Medulla oblongata (tissue), 1 donor: ENCODE measurements around the gene PCSK2.

Experiments used
- DNase-seq: peaks from one replicate; pipeline ENCODE4 v3.0.0-alpha.2; 2015; ENCODE audit errors: extremely low spot score

PCSK2 gene

DNA sequence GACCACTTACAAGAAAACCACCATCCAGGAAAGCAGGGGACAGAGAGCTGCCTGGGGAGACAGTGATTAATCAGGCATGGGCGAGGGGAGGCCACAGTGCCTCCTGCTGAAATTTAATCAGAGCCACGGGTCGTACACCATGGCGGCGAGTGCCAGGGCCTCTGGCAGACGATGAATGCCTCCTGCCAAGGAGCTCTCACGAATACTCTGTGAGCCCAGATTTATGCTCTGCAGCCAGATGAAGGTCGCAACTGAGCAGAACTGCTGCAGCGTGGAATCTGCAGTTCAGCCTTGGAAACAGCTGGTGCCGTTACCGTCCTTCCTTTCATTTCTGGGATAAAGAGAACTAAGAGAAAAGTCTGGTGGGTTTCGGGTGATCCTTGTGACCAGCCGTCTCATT, 218.7 kb downstream of the PCSK2 start:
- no peak for DNase-seq

- DNase-seq, result no peak
Observed at GRCh38 chr20:17446171-17446570, 219.3 kb downstream of the PCSK2 start.

DNA sequence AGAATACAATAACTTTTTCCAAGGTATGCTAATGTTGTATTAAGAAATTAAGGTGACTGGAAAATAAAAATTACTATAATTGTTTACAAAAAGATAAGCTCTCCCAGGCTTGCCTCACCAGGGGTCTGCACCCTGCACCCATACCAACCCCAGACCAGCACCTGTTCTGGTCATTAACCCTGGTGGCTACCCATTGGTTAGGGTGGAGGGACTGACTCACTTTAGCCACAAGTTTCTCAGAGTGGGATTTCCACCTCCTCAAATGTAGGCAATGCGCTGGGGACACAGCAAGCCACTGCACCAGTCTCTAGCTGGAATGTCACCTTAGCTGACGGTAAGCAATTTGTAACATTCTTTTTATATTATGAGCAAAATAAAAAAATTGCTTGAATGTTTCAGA, 221.2 kb downstream of the PCSK2 start:
- no peak for DNase-seq

GRCh38 chr20:17449031-17449430, 222.2 kb downstream of the PCSK2 start:
- no peak for DNase-seq

DNA sequence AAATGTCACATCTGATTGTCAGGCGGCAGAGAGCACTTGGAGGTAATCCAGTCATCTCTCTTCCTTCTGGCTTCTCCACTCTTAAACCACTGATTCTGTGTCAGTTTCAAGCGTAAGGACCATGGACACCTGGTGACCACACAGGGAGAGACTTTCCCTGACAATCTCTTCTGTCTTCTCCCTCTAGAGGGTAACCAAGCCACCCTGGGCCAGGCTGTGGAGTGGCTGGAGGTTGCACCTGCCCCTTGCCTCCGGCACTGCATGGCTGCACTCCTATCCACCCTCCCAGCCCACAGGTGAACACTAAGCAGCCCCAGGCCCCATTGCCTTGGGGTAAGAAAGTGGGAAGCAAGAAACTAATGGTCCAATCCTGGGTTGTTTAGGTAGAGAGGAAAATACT, 225.6 kb downstream of the PCSK2 start:
- DNase-seq, result no peak

GRCh38 chr20:17453592-17453991, 226.8 kb downstream of the PCSK2 start:
- DNase-seq, result no peak

DNA sequence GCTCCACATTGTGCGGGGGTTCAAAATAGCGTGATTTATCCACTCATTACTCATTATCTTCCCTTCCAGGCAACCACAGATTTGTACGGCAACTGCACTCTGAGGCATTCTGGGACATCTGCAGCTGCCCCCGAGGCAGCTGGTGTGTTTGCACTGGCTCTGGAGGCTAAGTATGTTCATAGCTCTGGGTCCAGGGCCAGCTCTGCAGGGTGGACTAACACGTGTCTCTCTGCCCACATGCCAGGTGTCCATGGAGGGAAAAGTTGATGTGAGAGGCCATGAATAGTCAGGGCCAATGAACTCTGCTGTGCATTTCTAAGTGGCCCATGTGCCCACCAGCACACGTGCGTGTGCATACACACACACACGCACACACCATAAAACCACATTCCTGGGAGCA, 229.4 kb downstream of the PCSK2 start:
- no peak for DNase-seq

DNA sequence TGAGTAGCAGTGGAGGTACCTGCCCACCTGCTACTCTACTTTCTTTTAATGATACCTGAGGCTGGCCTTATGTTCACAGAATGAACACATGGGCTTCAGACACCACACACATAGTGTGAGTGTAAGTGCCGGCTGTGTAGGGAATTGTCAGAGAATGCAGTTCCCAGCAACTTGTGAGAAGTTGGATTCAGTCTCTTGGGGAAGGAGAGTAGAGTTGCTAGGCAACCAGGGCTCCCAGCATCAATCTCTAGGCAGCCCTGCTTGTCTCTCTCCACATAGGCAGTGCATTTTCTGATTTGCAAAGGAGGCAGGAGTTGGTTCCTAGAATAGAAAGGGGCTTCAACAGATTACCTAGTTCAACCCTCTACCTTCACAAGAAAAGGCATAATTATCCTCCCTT, 230.2 kb downstream of the PCSK2 start:
- DNase-seq, result no peak

GRCh38 chr20:17457588-17458190, 230.8 kb downstream of the PCSK2 start:
- DNase-seq, result no peak

- DNase-seq, result no peak
Observed at GRCh38 chr20:17460119-17460518, 233.3 kb downstream of the PCSK2 start.

GRCh38 chr20:17461941-17462340, 235.1 kb downstream of the PCSK2 start:
- DNase-seq, result no peak

DNA sequence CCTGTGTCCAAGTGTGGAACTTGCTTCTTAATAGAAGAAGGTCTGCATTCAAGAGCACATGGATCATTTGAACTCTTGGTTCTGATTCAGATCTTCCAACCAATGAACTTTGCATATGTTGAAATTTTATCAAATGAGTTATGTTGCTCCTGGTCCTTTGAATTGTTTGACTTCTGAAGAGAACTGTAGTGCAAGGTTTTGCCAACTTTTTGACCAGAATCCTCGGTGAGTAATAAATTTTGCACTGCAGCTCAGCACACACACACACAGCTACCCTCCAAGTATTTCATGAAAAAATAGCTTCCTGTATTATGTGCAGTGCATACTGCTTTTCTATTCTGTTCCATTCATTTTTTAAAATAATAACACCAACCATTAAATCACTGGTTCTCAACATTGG, 236.9 kb downstream of the PCSK2 start:
- no peak for DNase-seq

GRCh38 chr20:17465236-17465635, 238.4 kb downstream of the PCSK2 start:
- no peak for DNase-seq

GRCh38 chr20:17466641-17467040, 239.8 kb downstream of the PCSK2 start:
- DNase-seq, result no peak

DNA sequence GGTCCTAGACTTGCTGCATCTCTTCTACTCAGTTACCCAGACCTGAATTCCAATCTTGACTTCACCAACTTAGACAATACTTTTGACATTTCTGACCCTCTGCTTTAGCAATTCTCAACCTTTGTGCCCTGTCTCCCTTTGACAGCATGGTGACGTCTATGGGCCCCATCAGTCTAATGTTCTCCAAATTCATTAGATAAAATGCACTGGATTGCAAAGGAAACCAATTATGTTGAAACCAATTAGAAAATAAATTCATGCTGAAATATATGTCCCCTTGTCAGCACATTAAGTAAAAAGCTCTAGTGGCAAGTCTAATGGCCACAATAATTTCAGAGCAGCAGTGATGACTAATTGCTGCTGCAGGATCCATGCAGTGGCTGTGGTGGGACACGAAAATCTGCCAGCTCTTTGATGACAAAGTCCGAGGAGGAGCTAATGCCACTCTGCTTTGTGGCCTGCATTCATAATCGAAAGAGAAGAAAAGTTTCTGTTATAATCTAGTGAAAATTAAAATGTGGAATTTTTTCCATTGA, 240.3 kb downstream of the PCSK2 start:
- DNase-seq, result no peak

DNA sequence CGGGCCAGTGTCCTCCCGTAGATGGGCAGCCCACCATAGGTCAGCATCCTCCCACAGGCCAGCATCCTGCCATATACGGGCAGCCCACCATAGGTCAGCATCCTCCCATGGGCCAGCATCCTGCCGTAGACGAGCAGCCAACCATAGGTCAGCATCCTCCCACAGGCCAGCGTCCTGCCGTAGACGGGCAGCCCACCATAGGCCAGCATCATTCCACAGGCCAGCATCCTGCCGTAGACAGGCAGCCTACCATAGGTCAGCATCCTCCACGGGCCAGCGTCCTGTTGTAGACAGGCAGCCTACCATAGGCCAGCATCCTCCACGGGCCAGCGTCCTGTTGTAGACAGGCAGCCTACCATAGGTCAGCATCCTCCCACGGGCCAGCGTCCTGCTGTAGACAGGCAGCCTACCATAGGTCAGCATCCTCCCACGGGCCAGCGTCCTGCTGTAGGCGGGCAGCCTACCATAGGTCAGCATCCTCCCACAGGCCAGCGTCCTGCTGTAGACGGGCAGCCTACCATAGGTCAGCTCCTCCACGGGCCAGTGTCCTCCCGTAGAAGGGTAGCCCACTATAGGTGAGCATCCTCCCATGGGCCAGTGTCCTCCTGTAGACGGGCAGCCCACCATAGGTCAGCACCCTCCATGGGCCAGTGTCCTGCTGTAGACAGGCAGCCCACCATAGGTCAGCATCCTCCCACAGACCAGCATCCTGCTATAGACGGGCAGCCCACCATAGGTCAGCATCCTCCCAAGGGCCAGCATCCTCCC, 241.4 kb downstream of the PCSK2 start:
- DNase-seq, result no peak

- DNase-seq, result no peak
Observed at GRCh38 chr20:17469246-17470030, 242.6 kb downstream of the PCSK2 start.

DNA sequence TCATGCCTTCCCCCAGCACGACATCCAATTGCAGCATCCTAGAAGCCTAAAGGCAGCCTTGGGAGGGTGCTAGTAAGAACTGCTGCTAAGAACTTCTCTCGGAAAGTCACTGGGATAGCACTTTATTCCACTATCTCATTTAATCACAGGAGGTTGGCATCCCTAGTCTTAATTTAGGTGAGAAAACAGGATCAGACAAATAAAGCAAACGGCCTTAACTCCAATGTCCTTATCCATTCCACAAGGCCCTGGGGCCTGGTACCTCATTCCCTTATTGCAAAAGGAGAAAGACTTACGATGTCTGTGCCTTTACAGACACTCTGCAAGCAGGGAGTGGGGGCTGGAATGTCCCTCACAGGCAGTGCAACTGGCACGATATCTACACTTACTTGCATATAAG, 243.7 kb downstream of the PCSK2 start:
- no peak for DNase-seq

GRCh38 chr20:17470973-17471372, 244.1 kb downstream of the PCSK2 start:
- no peak for DNase-seq

- no peak for DNase-seq
Observed at GRCh38 chr20:17471606-17472187, 244.9 kb downstream of the PCSK2 start.

- no peak for DNase-seq
Observed at GRCh38 chr20:17473659-17474058, 246.8 kb downstream of the PCSK2 start.

DNA sequence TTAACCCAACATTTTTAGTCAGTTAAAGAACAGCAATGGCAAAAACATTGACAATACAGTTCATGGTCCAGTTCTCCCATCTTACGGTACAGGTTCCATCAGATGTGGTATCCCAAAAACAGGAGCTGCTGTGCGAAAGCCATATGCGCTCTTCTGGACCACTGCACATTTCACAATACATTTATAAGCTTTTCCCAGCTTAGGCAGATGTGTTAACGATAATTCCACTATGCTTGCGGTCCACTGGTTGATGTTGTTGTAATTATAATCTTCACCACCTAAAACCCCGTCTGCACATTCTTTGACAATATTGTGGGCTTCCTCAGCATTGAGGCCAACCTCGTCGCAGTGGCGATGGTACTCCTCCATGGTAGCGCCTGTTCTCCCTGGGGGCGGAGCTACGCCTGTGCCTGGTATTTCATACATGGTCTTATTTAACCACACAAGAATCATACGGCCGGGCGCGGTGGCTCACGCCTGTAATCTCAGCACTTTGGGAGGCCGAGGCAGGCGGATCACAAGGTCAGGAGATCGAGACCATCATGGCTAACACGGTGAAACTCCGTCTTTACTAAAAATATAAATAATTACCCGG, 252.3 kb downstream of the PCSK2 start:
- DNase-seq, result no peak
